Neural cell (in vitro differentiated cells): ENCODE measurements around the gene MIB1. TPM values are rescaled to one million over a fixed set of nuclear protein-coding genes. Genes with fewer than 3 reads are reported as not detected.

Experiments used
- H2AFZ ChIP-seq: fragments of 200-600, 300-800 bp; sonication (generic), shearing (Covaris generic); 2 replicates; pipeline ENCODE4 v1.6.0; 2014; ENCODE audit warnings: low read depth, mild to moderate bottlenecking, antibody characterized with exemption, low read length, moderate library complexity
- H3F3A ChIP-seq: fragments of 200-600 bp; shearing (Covaris generic); 2 replicates; pipeline ENCODE4 v1.6.1; 2016; ENCODE audit warnings: mild to moderate bottlenecking, moderate library complexity, mixed read lengths, antibody characterized with exemption, low read length; ENCODE audit not compliant: insufficient read depth, poor library complexity, severe bottlenecking
- H3K27ac ChIP-seq: fragments of 200-600, 300-800 bp; sonication (generic), shearing (Covaris generic); 2 replicates; pipeline ENCODE4 v1.5.1; 2014; ENCODE audit warnings: mild to moderate bottlenecking, low read length, moderate library complexity
- H3K27me3 ChIP-seq: fragments of 300-800, 200-600 bp; sonication (generic), shearing (Covaris generic); 2 replicates; pipeline ENCODE4 v1.6.0; 2014; ENCODE audit warnings: mild to moderate bottlenecking, low read depth, low read length, moderate library complexity; ENCODE audit not compliant: insufficient read depth
- H3K36me3 ChIP-seq: fragments of 300-800, 200-600 bp; sonication (generic), shearing (Covaris generic); 2 replicates; pipeline ENCODE4 v1.5.1; 2014; ENCODE audit warnings: mild to moderate bottlenecking, antibody characterized with exemption, low read length, moderate library complexity; ENCODE audit not compliant: insufficient read depth
- H3K4me2 ChIP-seq: fragments of 300-800, 200-600 bp; sonication (generic), shearing (Covaris generic); 2 replicates; pipeline ENCODE4 v1.6.0; 2014; ENCODE audit warnings: mild to moderate bottlenecking, low read length
- H3K4me3 ChIP-seq: fragments of 300-800, 200-600 bp; sonication (generic), shearing (Covaris generic); 2 replicates; pipeline ENCODE4 v1.5.1; 2014; ENCODE audit warnings: mild to moderate bottlenecking, low read length, moderate library complexity
- H3K79me2 ChIP-seq: fragments of 200-600 bp; shearing (Covaris generic); replicated peaks from 2 replicates; pipeline ENCODE4 v1.6.0; 2014; ENCODE audit warnings: mild to moderate bottlenecking, low read length, moderate library complexity; ENCODE audit not compliant: insufficient read depth
- H3K9ac ChIP-seq: fragments of 300-800, 200-600 bp; sonication (generic), shearing (Covaris generic); 2 replicates; pipeline ENCODE4 v1.6.1; 2016; ENCODE audit warnings: mild to moderate bottlenecking, low read length, mixed read lengths
- H3K9me2 ChIP-seq: fragments of 200-600 bp; shearing (Covaris generic); 2 replicates; pipeline ENCODE4 v1.6.1; 2016; ENCODE audit warnings: mild to moderate bottlenecking, low read length, mixed read lengths; ENCODE audit not compliant: insufficient read depth
- H3K9me3 ChIP-seq: fragments of 200-600, 300-800 bp; sonication (generic), shearing (Covaris generic); 2 replicates; pipeline ENCODE4 v1.6.1; 2016; ENCODE audit warnings: mild to moderate bottlenecking, mixed run types, low read length, moderate library complexity, mixed read lengths
- H4K20me1 ChIP-seq: fragments of 200-600 bp; shearing (Covaris generic); 2 replicates; pipeline ENCODE4 v1.6.1; 2016; ENCODE audit warnings: mild to moderate bottlenecking, mixed run types; ENCODE audit not compliant: insufficient read depth
- CTCF ChIP-seq: fragments of 450-650 bp; IDR thresholded peaks from 2 replicates; pipeline ENCODE4 v1.5.1; 2014; ENCODE audit warnings: antibody characterized with exemption, mild to moderate bottlenecking, moderate library complexity; ENCODE audit not compliant: poor library complexity, severe bottlenecking
- EP300 ChIP-seq: fragments of 450-650 bp; conservative IDR thresholded peaks from 2 replicates; pipeline ENCODE4 v1.6.1; 2014; ENCODE audit warnings: antibody characterized with exemption, mild to moderate bottlenecking, moderate library complexity; ENCODE audit not compliant: poor library complexity, severe bottlenecking
- EZH2 ChIP-seq: fragments of 200-600, 300-800 bp; shearing (Covaris generic), sonication (generic); IDR thresholded peaks from 2 replicates; pipeline ENCODE4 v1.6.1; 2014; ENCODE audit warnings: antibody characterized with exemption, low read length, borderline replicate concordance, mild to moderate bottlenecking; ENCODE audit not compliant: insufficient read depth, poor library complexity, severe bottlenecking
- MXI1 ChIP-seq: fragments of 450-650 bp; conservative IDR thresholded peaks from 2 replicates; pipeline ENCODE4 v1.6.1; 2014; ENCODE audit warnings: antibody characterized with exemption, mild to moderate bottlenecking; ENCODE audit not compliant: poor library complexity, severe bottlenecking
- POLR2AphosphoS5 ChIP-seq: IDR thresholded peaks from 2 replicates; pipeline ENCODE4 v1.6.1; 2012
- RAD21 ChIP-seq: fragments of 450-650 bp; conservative IDR thresholded peaks from 2 replicates; pipeline ENCODE4 v1.6.1; 2014; ENCODE audit warnings: antibody characterized with exemption, mild to moderate bottlenecking, moderate library complexity
- REST ChIP-seq: IDR thresholded peaks from 2 replicates; pipeline ENCODE4 v1.6.1; 2012; ENCODE audit warnings: borderline replicate concordance
- SMC3 ChIP-seq: fragments of 450-650 bp; conservative IDR thresholded peaks from 2 replicates; pipeline ENCODE4 v1.6.1; 2014; ENCODE audit warnings: antibody characterized with exemption, mild to moderate bottlenecking, moderate library complexity; ENCODE audit not compliant: poor library complexity
- TAF1 ChIP-seq: IDR thresholded peaks from 2 replicates; pipeline ENCODE4 v1.6.1; 2012; ENCODE audit warnings: low read depth
- polyA plus RNA-seq: library from polyadenylated mRNA; depleted of rRNA; stranded (reverse); fragments of >200 nt; gene quantifications from 2 replicates; pipeline ENCODE4 v1.2.3, GENCODE V29; 2014

MIB1 gene
- polyA plus RNA-seq, 1 donor from 2014 or later = 68.3 TPM

- no peaks in the 10 kb centered on the region for H3K9me3 ChIP-seq
- peaks cover 91% of the 10 kb centered on the region for H3K79me2 ChIP-seq
- H3F3A ChIP-seq = no peaks in the 10 kb centered on the region
- no peak overlapping the region for H3K4me2 ChIP-seq
- TF ChIP-seq TAF1 (no peak), POLR2AphosphoS5 (no peak), EP300 (no peak), SMC3 (no peak), REST (no peak), CTCF (no peak), MXI1 (no peak), RAD21 (no peak)
- no peaks in the 10 kb centered on the region for H3K27me3 ChIP-seq
- no peak overlapping the region for H3K9ac ChIP-seq
- no peaks in the 10 kb centered on the region for H3K36me3 ChIP-seq
- H2AFZ ChIP-seq = no peak overlapping the region
- H4K20me1 ChIP-seq = no peaks in the 10 kb centered on the region
- no peaks in the 10 kb centered on the region for H3K9me2 ChIP-seq
- no peak overlapping the region for H3K4me3 ChIP-seq
- H3K27ac ChIP-seq = no peak overlapping the region
These were observed 19.7 kb downstream of the MIB1 start for GRCh38 chr18:21760321-21760720.

GRCh38 chr18:21761471-21762115 lies 21.0 kb downstream of the MIB1 start:
- Histone ChIP-seq H3K27ac (no peak overlapping the region), H3K4me2 (no peak overlapping the region)

More at GRCh38 chr18:21761471-21762115, 21.0 kb downstream of the MIB1 start:
- H3K9me2 ChIP-seq = no peaks in the 10 kb centered on the region
- no peaks in the 10 kb centered on the region for H3K27me3 ChIP-seq
- no peak overlapping the region for H3K9ac ChIP-seq
- no peak overlapping the region for H3K4me3 ChIP-seq
- no peak for TF ChIP-seq MXI1
- TF ChIP-seq REST = no peak
- TF ChIP-seq CTCF = no peak
- TF ChIP-seq EZH2 = no peak
- TF ChIP-seq POLR2AphosphoS5 = no peak
- no peak for TF ChIP-seq EP300
- TF ChIP-seq TAF1 = no peak
- no peak for TF ChIP-seq SMC3
- no peak for TF ChIP-seq RAD21
- H3K36me3 ChIP-seq = peaks cover 8% of the 10 kb centered on the region
- H3K79me2 ChIP-seq = peaks cover 79% of the 10 kb centered on the region
- no peak overlapping the region for H2AFZ ChIP-seq
- H4K20me1 ChIP-seq = no peaks in the 10 kb centered on the region
- no peaks in the 10 kb centered on the region for H3F3A ChIP-seq
- H3K9me3 ChIP-seq = no peaks in the 10 kb centered on the region
